Parathyroid adenoma (tissue), 2 donors: ENCODE measurements around the gene ITPR2.

ENCODE experiments used
- H2AFZ ChIP-seq: fragments of 300-600 bp; sonication (generic); one replicate; pipeline ENCODE4 v1.7.0; 2017; ENCODE audit warnings: antibody characterized with exemption, mild to moderate bottlenecking
- H3K27ac ChIP-seq: fragments of 300-600 bp; sonication (generic); one replicate; pipeline ENCODE4 v1.7.0; 2017
- H3K27me3 ChIP-seq: fragments of 300-600 bp; sonication (generic); one replicate; pipeline ENCODE4 v1.7.0; 2017; ENCODE audit warnings: low read length; ENCODE audit not compliant: control insufficient read depth, insufficient read depth
- H3K36me3 ChIP-seq: fragments of 300-600 bp; sonication (generic); one replicate; pipeline ENCODE4 v1.7.0; 2017; ENCODE audit warnings: low read length; ENCODE audit not compliant: control insufficient read depth, insufficient read depth
- H3K4me1 ChIP-seq: fragments of 300-600 bp; sonication (generic); one replicate; pipeline ENCODE4 v1.7.0; 2017; ENCODE audit warnings: control low read depth
- H3K4me2 ChIP-seq: fragments of 300-600 bp; sonication (generic); one replicate; pipeline ENCODE4 v1.7.0; 2017; ENCODE audit warnings: low read length
- H3K4me3 ChIP-seq: fragments of 300-600 bp; sonication (generic); one replicate; pipeline ENCODE4 v1.7.0; 2017; ENCODE audit warnings: low read depth, low read length
- H3K79me2 ChIP-seq: fragments of 300-600 bp; sonication (generic); one replicate; pipeline ENCODE4 v1.7.0; 2017; ENCODE audit warnings: control low read depth
- H3K9ac ChIP-seq: fragments of 300-600 bp; sonication (generic); one replicate; pipeline ENCODE4 v1.7.0; 2017; ENCODE audit warnings: mild to moderate bottlenecking
- H3K9me3 ChIP-seq: fragments of 300-600 bp; sonication (generic); one replicate; pipeline ENCODE4 v1.7.0; 2017; ENCODE audit warnings: low read length; ENCODE audit not compliant: control insufficient read depth
- CTCF ChIP-seq: fragments of 300-600 bp; sonication (generic); IDR thresholded peaks from one replicate; pipeline ENCODE4 v1.7.0; 2017; ENCODE audit warnings: antibody characterized with exemption, mild to moderate bottlenecking
- donor health status: primary hyperparathyroidism.

The ITPR2 gene

DNA sequence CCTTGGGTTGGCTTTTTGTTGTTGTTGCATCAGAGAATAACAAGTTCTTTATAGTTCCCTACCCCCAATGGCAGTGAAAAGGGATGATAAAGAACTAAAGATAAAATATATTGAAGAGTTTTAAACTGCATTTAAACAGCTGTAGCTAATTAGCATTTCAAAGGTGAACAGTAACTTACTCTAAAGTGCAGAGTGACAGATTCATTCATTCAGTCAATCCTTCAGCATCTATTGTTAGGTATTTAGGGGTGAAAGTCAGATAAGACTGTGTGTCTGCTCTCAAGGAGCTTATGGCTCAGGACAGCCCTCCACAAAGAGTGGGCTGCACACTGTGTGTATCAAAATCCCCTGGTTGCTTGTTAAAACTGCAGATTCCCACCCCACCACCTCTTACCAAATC is 491.5 kb downstream of the ITPR2 start:
- H3K4me1 ChIP-seq: no peaks in the 10 kb centered on the region
- H2AFZ ChIP-seq: no peak overlapping the region
- H3K79me2 ChIP-seq: no peaks in the 10 kb centered on the region
- TF ChIP-seq CTCF: no peak
- no peak overlapping the region for H3K9ac ChIP-seq
- no peaks in the 10 kb centered on the region for H3K36me3 ChIP-seq
- no peaks in the 10 kb centered on the region for H3K9me3 ChIP-seq
- H3K27ac ChIP-seq: no peak overlapping the region
- H3K4me3 ChIP-seq: no peak overlapping the region
- H3K27me3 ChIP-seq: no peaks in the 10 kb centered on the region
- H3K4me2 ChIP-seq: no peak overlapping the region

DNA sequence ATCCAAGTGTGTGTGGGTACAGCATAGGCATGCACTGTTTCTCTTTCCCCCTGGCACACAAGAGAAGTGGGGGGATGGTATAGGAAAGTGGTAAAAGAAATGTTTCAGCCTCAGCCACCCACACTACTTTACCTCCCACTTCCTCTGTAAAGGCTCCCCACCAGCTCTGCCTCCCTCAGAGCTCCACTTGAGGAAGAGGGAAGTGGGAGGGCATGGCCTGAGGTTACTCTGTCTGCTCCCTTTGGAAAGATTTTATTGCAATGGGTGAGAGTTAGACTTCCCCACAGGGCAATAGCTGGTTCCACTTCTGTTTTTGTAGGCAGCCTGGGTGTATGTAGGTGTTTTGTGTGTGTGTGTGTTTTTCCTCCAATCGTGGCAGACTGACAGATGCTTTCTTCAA is 492.3 kb downstream of the ITPR2 start:
- Histone ChIP-seq H3K4me3 (no peak overlapping the region), H3K4me1 (no peaks in the 10 kb centered on the region), H2AFZ (no peak overlapping the region), H3K9me3 (no peaks in the 10 kb centered on the region), H3K9ac (no peak overlapping the region), H3K4me2 (no peak overlapping the region), H3K79me2 (no peaks in the 10 kb centered on the region), H3K27ac (no peak overlapping the region), H3K27me3 (no peaks in the 10 kb centered on the region), H3K36me3 (no peaks in the 10 kb centered on the region)
- no peak for TF ChIP-seq CTCF

- Histone ChIP-seq H2AFZ (no peak overlapping the region), H3K27ac (no peak overlapping the region), H3K4me1 (no peaks in the 10 kb centered on the region), H3K79me2 (no peaks in the 10 kb centered on the region), H3K9me3 (no peaks in the 10 kb centered on the region), H3K36me3 (no peaks in the 10 kb centered on the region), H3K4me3 (no peak overlapping the region), H3K4me2 (no peak overlapping the region), H3K9ac (no peak overlapping the region), H3K27me3 (no peaks in the 10 kb centered on the region)
- no peak for TF ChIP-seq CTCF
Measured at GRCh38 chr12:26339976-26340375, 493.0 kb downstream of the ITPR2 start.

DNA sequence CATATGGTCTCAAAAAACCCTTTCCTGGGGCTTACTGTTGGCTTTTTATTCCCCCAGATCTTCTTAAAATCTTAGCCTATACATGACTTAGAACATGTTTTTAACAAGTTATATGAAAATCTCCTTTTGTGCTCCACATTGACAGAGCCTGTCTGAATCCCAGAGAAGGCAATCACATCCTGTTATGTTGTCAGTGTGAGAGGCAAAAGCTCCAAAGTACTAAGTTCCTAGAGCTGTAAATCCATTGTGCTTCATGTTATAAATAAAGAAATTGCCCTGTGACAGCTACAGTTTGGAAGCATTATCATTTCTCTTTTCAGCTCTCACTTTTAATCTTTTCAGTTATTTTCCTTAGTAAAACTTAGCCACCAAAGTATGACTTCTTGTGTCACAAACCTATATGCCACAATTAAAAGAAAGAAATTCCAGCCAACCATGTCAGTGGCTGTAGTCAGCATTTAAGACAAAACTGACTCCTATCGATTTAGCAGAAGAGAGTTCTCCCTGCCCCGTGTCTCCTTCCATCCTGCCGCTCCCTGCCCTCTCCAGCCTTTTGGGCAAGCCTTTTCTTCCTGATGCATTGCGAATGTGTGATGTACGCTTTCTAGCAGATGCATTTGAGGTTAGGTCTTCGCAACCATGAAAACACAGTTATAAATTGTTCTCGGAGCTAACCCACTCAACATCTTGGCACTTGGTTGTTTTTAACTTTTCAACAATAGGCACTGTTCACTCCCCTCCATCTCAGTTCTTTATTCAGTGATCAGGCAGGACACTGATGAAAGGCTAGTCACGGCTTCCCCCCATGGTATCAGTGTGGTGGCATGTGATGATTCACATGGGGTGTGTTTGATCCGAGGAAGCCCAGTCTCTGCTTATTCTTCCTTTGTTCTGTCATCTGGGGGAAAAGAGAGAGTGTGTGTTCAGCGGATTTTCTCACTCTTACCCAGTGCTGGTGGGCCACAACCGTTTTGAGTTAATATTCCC is 494.1 kb downstream of the ITPR2 start:
- no peak overlapping the region for H2AFZ ChIP-seq
- H3K79me2 ChIP-seq: no peaks in the 10 kb centered on the region
- H3K36me3 ChIP-seq: no peaks in the 10 kb centered on the region
- no peak overlapping the region for H3K27ac ChIP-seq
- no peaks in the 10 kb centered on the region for H3K27me3 ChIP-seq
- no peak overlapping the region for H3K9ac ChIP-seq
- H3K4me2 ChIP-seq: no peak overlapping the region
- TF ChIP-seq CTCF: no peak
- no peaks in the 10 kb centered on the region for H3K9me3 ChIP-seq
- no peaks in the 10 kb centered on the region for H3K4me1 ChIP-seq
- no peak overlapping the region for H3K4me3 ChIP-seq

DNA sequence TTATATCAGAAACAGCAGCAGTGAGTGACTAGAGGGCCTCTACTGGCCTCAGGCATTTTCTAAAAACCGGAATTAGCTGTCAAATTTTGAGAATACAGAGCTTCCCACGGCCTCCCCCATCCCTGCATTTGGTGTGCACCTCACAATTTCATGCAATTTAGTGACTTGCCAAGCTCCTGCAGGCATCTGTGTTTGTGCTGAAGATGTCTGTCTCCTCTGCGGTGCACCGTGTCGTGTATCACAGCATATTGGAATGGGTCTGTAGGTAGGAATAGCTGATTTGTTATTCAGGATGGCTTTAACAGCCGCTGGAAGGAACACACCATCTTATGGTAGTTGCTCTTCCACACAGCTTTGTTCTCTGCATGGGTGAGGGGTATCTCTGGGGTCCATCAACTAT is 497.3 kb downstream of the ITPR2 start:
- no peaks in the 10 kb centered on the region for H3K4me1 ChIP-seq
- H3K9ac ChIP-seq: no peak overlapping the region
- H3K4me3 ChIP-seq: no peak overlapping the region
- H2AFZ ChIP-seq: no peak overlapping the region
- H3K36me3 ChIP-seq: no peaks in the 10 kb centered on the region
- TF ChIP-seq CTCF: no peak
- no peak overlapping the region for H3K4me2 ChIP-seq
- H3K79me2 ChIP-seq: no peaks in the 10 kb centered on the region
- no peaks in the 10 kb centered on the region for H3K9me3 ChIP-seq
- no peaks in the 10 kb centered on the region for H3K27me3 ChIP-seq
- no peak overlapping the region for H3K27ac ChIP-seq
